Neural crest cell (in vitro differentiated cells): ENCODE data around the gene DEDD. TPM values are rescaled to one million over a fixed set of nuclear protein-coding genes. Genes with fewer than 3 reads are reported as not detected.
A peak's percentile ranks its signal among the peaks of the same experiment; 100 is the strongest.

Source experiments
- DNase-seq: peaks from one replicate; pipeline ENCODE4 v3.0.0; 2021; ENCODE audit warnings: low read depth, mixed read lengths, low spot score
- H3K27ac Mint-ChIP-seq: one replicate; pipeline ENCODE4 v1.8.0; 2021; ENCODE audit warnings: mild to moderate bottlenecking, mixed read lengths; ENCODE audit not compliant: unreplicated experiment
- H3K27me3 Mint-ChIP-seq: 2 replicates; pipeline ENCODE4 v1.8.0; 2021; ENCODE audit warnings: low read depth, mild to moderate bottlenecking, mixed read lengths
- H3K36me3 Mint-ChIP-seq: 2 replicates; pipeline ENCODE4 v1.8.0; 2021; ENCODE audit warnings: low read depth, mild to moderate bottlenecking, mixed read lengths
- H3K4me1 Mint-ChIP-seq: 2 replicates; pipeline ENCODE4 v1.8.0; 2021; ENCODE audit warnings: mixed read lengths
- H3K4me3 Mint-ChIP-seq: one replicate; pipeline ENCODE4 v1.8.0; 2021; ENCODE audit warnings: mild to moderate bottlenecking, mixed read lengths
- H3K9me3 Mint-ChIP-seq: 2 replicates; pipeline ENCODE4 v1.8.0; 2021; ENCODE audit warnings: mixed read lengths
- total RNA-seq: library from RNA; stranded (reverse); gene quantifications from 2 replicates; pipeline ENCODE4 v1.2.1, GENCODE V29; 2021
- TF ChIP-seq, protein P1 (sequence below): fragments of 200-600 bp; sonication (generic); conservative IDR thresholded peaks from 2 replicates; pipeline ENCODE4 v1.5.0; 2021; ENCODE audit warnings: antibody characterized with exemption, mild to moderate bottlenecking

The DEDD gene
- total RNA-seq, 1 donor from 2014 or later = 36.2 TPM

DNA sequence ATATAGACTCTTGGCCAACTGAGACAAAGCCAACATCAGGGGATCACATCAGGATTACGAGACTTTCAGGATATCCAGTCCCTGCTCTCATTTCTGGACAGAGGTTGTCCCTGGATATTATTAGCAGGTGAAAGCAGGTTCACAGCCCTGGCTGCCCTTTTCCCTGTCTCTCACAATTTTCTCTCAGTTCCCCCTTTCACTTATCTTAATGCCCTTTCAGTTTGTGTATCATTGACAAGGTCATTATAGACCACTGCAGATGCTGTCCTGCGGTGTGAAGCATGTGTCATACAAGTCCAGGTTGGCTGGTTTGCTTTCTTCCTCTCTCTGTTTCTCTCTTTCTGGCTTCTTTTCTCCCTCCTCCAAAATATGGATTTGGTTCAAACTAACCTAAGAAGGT, 36.5 kb downstream of the DEDD start:
- peaks cover 23% of the 10 kb centered on the region for H3K4me1 Mint-ChIP-seq
- H3K4me3 Mint-ChIP-seq = peak overlapping the region; percentile 35
- no peak overlapping the region for H3K27ac Mint-ChIP-seq
- peaks cover 2% of the 10 kb centered on the region for H3K36me3 Mint-ChIP-seq
- peaks cover 19% of the 10 kb centered on the region for H3K27me3 Mint-ChIP-seq
- TF ChIP-seq, protein P1, sequence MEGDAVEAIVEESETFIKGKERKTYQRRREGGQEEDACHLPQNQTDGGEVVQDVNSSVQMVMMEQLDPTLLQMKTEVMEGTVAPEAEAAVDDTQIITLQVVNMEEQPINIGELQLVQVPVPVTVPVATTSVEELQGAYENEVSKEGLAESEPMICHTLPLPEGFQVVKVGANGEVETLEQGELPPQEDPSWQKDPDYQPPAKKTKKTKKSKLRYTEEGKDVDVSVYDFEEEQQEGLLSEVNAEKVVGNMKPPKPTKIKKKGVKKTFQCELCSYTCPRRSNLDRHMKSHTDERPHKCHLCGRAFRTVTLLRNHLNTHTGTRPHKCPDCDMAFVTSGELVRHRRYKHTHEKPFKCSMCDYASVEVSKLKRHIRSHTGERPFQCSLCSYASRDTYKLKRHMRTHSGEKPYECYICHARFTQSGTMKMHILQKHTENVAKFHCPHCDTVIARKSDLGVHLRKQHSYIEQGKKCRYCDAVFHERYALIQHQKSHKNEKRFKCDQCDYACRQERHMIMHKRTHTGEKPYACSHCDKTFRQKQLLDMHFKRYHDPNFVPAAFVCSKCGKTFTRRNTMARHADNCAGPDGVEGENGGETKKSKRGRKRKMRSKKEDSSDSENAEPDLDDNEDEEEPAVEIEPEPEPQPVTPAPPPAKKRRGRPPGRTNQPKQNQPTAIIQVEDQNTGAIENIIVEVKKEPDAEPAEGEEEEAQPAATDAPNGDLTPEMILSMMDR = no peak
- no peaks in the 10 kb centered on the region for H3K9me3 Mint-ChIP-seq
- no peak for DNase-seq

DNA sequence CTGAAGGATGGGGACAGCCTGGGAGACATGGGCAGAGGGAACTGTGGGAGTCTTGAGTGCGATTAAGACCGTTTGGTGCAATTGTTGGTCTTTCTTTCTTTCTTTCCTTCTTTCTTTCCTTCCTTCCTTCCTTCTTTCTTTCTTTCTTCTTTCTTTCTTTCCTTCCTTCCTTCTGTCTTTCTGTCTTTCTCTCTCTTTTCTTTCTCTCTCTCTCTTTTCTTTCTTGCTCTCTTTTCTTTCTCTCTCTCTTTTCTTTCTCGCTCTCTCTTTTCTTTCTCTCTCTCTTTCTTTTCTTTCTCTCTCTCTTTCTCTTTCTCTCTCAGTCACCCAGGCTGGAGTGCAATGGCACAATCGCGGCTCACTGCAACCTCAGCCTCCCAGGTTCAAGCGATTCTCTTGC, 37.2 kb downstream of the DEDD start:
- Mint-ChIP-seq H3K27me3 (peaks cover 19% of the 10 kb centered on the region), H3K4me1 (peaks cover 23% of the 10 kb centered on the region), H3K4me3 (no peak overlapping the region), H3K36me3 (peaks cover 2% of the 10 kb centered on the region), H3K9me3 (no peaks in the 10 kb centered on the region), H3K27ac (no peak overlapping the region)
- no peak for DNase-seq
- TF ChIP-seq, protein P1 = no peak

DNA sequence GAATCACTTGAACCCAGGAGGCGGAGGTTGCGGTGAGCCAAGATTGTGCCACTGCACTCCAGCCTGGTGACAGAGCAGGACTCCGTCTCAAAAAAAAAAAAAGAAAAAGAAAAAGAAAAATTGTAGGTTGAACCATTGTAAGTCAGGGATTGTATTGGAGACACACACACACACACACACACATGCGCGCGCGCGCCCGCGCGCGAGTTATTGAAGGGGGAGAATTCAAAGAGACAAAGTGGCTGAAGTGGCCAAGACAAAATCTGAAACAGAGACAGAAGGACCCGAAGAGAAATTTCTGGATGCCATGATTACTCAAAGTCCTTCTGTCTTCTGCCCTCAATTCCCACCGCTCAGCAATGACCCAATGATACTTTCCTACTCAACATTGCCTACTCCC, 38.0 kb downstream of the DEDD start:
- Mint-ChIP-seq H3K36me3 (peaks cover 2% of the 10 kb centered on the region), H3K27me3 (peaks cover 19% of the 10 kb centered on the region), H3K4me3 (no peak overlapping the region), H3K9me3 (no peaks in the 10 kb centered on the region), H3K4me1 (peaks cover 23% of the 10 kb centered on the region), H3K27ac (no peak overlapping the region)
- TF ChIP-seq, protein P1 = no peak
- DNase-seq = no peak

DNA sequence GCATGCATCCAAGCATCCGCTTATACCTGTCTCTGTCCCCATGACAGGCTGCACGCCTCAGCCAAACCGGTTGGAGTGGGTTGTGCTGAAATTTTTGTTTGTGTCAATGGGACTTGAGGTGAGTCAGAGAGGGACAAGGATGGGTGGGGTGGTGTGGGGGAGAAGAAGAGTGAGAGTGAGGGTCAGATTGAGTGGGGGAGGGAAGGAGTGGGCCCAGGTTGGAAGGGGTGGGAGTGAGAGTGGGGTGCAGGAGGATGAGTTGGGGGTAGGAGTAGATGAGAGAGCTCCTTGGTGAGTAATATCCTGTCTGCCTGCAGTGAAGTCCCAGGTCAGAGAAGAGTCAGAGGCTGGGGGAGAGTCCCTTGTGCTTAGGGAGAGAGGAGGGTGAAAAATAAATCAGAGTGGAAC, 39.8 kb downstream of the DEDD start:
- TF ChIP-seq, protein P1 = no peak
- H3K27ac Mint-ChIP-seq = no peak overlapping the region
- H3K27me3 Mint-ChIP-seq = peaks cover 9% of the 10 kb centered on the region
- H3K9me3 Mint-ChIP-seq = no peaks in the 10 kb centered on the region
- DNase-seq = no peak
- no peak overlapping the region for H3K4me3 Mint-ChIP-seq
- H3K36me3 Mint-ChIP-seq = no peaks in the 10 kb centered on the region
- H3K4me1 Mint-ChIP-seq = peaks cover 10% of the 10 kb centered on the region

DNA sequence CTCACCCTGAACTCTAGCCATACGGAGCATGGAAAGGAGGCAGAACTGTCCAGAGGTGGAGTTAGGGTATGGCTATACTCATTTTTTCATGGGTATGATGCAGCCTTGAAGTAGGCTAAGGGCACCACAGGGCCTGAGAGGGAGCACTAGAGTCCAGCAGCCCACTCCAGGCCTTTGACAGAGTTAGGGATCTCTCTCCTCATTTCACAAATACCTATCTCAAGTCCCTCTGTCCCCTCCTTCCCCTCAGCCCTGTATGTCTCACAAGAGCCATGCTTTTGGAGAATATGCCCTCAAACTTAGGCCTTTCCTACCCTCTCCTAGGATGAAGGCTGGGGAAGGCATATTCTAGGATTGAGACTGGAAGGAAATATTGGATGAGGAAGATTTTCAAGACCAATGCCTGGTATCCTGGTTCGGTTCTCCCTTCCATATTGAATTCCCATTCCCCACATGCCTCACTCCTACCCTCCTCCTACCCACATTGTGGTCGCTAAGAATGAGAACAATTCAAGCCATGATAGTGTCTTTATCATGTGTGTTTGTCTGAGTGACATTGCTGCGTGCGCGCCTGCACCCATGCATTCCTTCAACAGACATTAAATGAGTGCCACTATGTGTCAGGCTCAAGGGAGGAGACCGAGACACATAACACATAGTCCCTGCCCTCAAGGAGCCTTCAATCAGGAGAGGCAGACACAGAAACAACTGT, 40.5 kb downstream of the DEDD start:
- Mint-ChIP-seq H3K4me1 (peaks cover 4% of the 10 kb centered on the region), H3K27me3 (peaks cover 8% of the 10 kb centered on the region), H3K4me3 (no peak overlapping the region), H3K27ac (no peak overlapping the region), H3K36me3 (no peaks in the 10 kb centered on the region), H3K9me3 (no peaks in the 10 kb centered on the region)
- TF ChIP-seq, protein P1 = no peak
- DNase-seq = no peak
